Spinal cord (tissue), 10 donors: Measurements from ENCODE around the gene DDX28. TPM values are rescaled to one million over a fixed set of nuclear protein-coding genes. Genes with fewer than 3 reads are reported as not detected.
A peak's percentile ranks its signal among the peaks of the same experiment; 100 is the strongest.
"Not testable (repeated sequence)": the region's sequence is repeated elsewhere in the genome, so short reads cannot be mapped to it uniquely, and the experiment has no call there.

Experiments
- DNase-seq, 6 donors: peaks; one replicate each; pipeline versions ENCODE4 v3.0.0 to v3.0.0-alpha.2; 2013 to 2015; ENCODE audit warnings: low spot score in 6 of 6, low read depth in 4 of 6
- H3K27ac ChIP-seq: one replicate; pipeline ENCODE4 v1.5.1; 2013; ENCODE audit warnings: low read depth, low read length, control low read depth
- H3K27me3 ChIP-seq: one replicate; pipeline ENCODE4 v1.6.1; 2013; ENCODE audit warnings: low read length; ENCODE audit not compliant: control insufficient read depth, insufficient read depth
- H3K36me3 ChIP-seq: one replicate; pipeline ENCODE4 v1.6.1; 2013; ENCODE audit warnings: low read length; ENCODE audit not compliant: control insufficient read depth, insufficient read depth
- H3K4me1 ChIP-seq: one replicate; pipeline ENCODE4 v1.6.1; 2013; ENCODE audit warnings: low read length; ENCODE audit not compliant: control insufficient read depth, insufficient read depth
- H3K4me3 ChIP-seq: one replicate; pipeline ENCODE4 v1.5.1; 2013; ENCODE audit warnings: low read depth, low read length, control low read depth
- H3K9me3 ChIP-seq: one replicate; pipeline ENCODE4 v1.6.1; 2013; ENCODE audit warnings: low read length; ENCODE audit not compliant: control insufficient read depth, insufficient read depth
- WGBS: methylation state at CpG from one replicate; pipeline ENCODE4 v1.1.5; 2013; ENCODE audit warnings: missing lambda C conversion rate; ENCODE audit not compliant: insufficient coverage; 5-methylcytosine and 5-hydroxymethylcytosine counted together
- polyA plus RNA-seq, 2 donors: library from polyadenylated mRNA; unstranded; fragments of 120-200 nt; gene quantifications; one replicate each; pipeline ENCODE4 v1.2.1, GENCODE V29; 2013; ENCODE audit not compliant: insufficient read length in 2 of 2
- total RNA-seq, 2 donors: library from RNA; depleted of rRNA in 1 of 2; stranded (reverse); fragments of 120-200 nt in 1 of 2; fragments of >200 nt in 1 of 2; gene quantifications; one replicate each; pipeline versions ENCODE4 v1.2.3 to v1.2.4, GENCODE V29; 2013 to 2014
- donor health status: healthy.

Gene DDX28
- total and polyA plus RNA-seq, 4 donors, result 6.9 to 9.7 (median 7.8) TPM

DNA sequence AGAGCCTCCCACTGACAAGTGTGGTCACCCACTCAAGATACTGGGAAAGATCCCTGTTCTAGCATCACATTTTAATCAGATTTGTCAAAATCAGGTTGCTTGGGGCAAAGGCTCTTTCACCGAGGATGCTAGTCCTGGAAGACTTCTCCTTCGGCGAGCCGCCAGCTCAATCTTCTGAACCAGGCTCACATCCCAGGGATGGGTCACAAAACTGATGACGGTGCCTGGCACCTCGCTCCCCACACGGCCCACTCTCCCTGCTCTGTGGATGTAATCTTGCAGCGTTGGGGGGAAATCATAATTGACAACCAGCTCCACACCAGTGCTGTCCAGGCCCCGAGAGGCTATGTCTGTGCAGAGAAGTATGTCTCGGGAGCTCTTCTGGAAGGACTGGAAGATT is 1.5 kb downstream of the DDX28 start:
- peaks cover 13% of the 10 kb centered on the region for H3K36me3 ChIP-seq
- no peak for DNase-seq
- H3K27me3 ChIP-seq, result no peaks in the 10 kb centered on the region
- H3K27ac ChIP-seq, result no peak overlapping the region
- peaks cover 24% of the 10 kb centered on the region for H3K4me1 ChIP-seq
- 97% methylated on average over 6 of the region's 10 CpGs for WGBS
- H3K9me3 ChIP-seq, result no peaks in the 10 kb centered on the region
- H3K4me3 ChIP-seq, result no peak overlapping the region

DNA sequence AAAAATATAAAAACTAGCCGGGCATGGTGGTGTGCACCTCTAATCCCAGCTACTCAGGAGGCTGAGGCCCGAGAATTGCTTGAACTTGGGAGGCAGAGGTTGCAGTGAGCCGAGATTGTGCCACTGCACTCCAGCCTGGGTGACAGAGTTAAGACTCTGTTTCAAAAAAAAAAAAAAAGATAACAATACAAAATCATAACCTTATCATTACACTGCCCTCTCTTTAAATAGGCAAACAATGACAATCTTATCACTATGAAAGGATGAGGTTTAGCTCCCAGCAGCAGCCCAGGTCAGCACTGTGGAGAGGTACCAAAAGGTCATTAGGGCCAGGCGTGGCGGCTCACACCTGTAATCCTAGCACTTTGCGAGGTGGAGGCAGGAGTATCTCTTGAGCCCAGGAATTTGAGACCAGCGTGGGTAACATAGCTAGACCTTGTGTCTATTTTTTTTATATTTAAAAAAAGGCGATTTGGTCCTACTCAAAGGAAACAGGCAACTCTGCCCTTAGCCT is 3.8 kb downstream of the DDX28 start:
- no peak overlapping the region for H3K27ac ChIP-seq
- WGBS, result 87% methylated on average over 5 of the region's 8 CpGs
- no peak for DNase-seq
- H3K9me3 ChIP-seq, result no peaks in the 10 kb centered on the region
- H3K4me1 ChIP-seq, result peaks cover 24% of the 10 kb centered on the region
- H3K4me3 ChIP-seq, result no peak overlapping the region
- H3K36me3 ChIP-seq, result peaks cover 8% of the 10 kb centered on the region
- no peaks in the 10 kb centered on the region for H3K27me3 ChIP-seq

DNA sequence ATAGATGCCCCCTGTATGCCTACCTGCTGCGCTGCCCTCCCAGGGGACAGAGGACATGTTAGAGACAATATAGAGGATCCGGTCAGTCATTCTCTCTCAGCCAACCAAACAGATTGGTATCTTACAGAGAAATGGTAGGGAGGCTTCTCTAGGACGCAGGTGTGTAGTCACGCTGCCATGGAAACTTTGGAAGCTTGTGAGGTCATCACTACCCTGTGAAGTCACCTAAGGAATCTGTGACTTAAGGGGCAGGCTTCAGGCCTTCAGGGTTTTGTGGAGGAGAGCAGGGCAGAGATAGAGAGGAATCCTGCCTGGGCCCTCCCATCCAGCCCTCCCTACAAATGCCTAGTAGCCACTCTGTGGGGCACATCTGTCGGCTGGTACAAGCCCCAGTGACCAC is 7.4 kb downstream of the DDX28 start, which contains the start of gene DPEP2NB:
Gene DPEP2NB, minus strand, starts transcription at position 231 of the 400 bp plus-strand sequence. Its CDS starts 141 bp downstream, at position 90.
- H3K4me3 ChIP-seq, result no peak within 1 kb of the TSS
- no peaks in the 10 kb centered on the region for H3K4me1 ChIP-seq
- DNase-seq, result no peak
- 100% methylated on average over 1 of the region's 5 CpGs for WGBS
- no peaks in the 10 kb centered on the region for H3K36me3 ChIP-seq
- H3K27me3 ChIP-seq, result no peaks in the 10 kb centered on the region
- H3K9me3 ChIP-seq, result no peaks in the 10 kb centered on the region
- H3K27ac ChIP-seq, result no peak within 1 kb of the TSS

DNA sequence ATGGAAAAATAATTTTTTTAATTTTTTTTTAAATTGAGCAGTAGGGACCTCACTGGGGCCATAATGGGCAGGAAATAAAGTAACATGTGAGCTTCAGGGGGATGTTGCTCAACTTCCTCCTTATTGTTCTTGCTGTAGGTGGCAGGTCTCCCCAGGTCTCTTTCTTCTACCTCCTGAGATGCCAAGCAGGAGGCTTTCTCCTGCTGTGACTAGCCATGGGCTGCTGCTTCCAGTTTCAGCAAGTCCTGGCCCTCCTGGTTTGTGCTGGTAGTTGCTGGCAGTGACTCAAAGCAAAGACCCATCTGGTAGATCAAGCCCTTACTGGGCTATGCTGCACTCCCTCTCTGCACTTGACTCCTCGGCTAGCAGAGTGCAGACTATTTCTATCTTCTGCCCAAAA is 9.6 kb downstream of the DDX28 start:
- Histone ChIP-seq H3K27me3 (no peaks in the 10 kb centered on the region), H3K4me1 (no peaks in the 10 kb centered on the region), H3K36me3 (no peaks in the 10 kb centered on the region), H3K27ac (no peak overlapping the region), H3K4me3 (no peak overlapping the region), H3K9me3 (no peaks in the 10 kb centered on the region)
- no CpG with 5 or more reads among the region's 1 CpG for WGBS
- DNase-seq, result no peak

DNA sequence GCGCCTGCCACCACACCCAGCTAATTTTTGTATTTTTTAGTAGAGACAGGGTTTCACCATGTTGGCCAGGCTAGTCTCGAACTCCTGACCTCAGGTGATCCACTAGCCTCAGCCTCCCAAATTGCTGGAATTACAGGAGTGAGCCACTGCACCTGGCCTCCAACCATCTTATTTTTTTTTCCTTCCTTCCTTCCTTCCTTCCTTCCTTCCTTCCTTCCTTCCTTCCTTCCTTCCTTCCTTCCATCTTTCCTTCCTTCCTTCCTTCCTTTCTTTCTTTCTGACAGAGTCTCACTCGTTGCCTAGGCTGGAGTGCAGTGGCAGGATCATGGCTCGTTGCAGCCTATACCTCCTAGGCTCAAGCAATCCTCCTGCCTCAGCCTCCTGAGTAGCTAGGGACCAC is 13.2 kb downstream of the DDX28 start:
- H3K9me3 ChIP-seq, H3K36me3 ChIP-seq, H3K4me3 ChIP-seq, H3K27ac ChIP-seq, H3K27me3 ChIP-seq, DNase-seq, H3K4me1 ChIP-seq: not testable (repeated sequence)
- 92% methylated on average over 3 of the region's 4 CpGs for WGBS

DNA sequence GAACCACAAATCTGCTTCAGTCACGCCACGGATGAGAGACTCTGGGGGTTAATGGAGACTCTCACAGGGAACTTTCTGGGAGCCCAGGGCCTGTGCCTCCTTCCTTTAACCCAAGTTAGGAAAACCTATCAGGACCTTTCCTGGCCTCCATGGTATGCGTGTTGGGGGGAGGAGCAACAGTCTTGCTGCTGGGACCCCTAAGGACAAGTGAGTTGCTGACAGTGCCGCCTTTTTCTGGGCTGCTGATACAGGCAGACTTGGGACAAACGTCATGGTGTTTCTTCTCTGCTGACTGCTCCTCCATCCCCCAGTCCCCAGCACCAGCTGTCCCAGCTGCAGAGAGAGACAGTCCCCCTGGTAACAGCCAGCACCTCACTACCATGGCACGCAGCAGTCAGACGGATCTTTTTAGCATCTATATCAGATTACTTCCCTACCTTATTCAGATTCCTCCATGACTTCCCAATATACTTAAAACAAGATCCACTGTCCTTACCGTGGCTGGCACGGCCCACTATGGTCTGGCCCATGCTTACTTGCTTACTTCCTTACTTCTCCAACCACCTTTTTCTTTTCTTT is 13.8 kb downstream of the DDX28 start:
- H3K36me3 ChIP-seq, result no peaks in the 10 kb centered on the region
- H3K27ac ChIP-seq, result no peak overlapping the region
- H3K9me3 ChIP-seq, result no peaks in the 10 kb centered on the region
- no peak for DNase-seq
- 56% methylated on average over 9 of the region's 9 CpGs for WGBS
- no peaks in the 10 kb centered on the region for H3K4me1 ChIP-seq
- H3K27me3 ChIP-seq, result no peaks in the 10 kb centered on the region
- no peak overlapping the region for H3K4me3 ChIP-seq

DNA sequence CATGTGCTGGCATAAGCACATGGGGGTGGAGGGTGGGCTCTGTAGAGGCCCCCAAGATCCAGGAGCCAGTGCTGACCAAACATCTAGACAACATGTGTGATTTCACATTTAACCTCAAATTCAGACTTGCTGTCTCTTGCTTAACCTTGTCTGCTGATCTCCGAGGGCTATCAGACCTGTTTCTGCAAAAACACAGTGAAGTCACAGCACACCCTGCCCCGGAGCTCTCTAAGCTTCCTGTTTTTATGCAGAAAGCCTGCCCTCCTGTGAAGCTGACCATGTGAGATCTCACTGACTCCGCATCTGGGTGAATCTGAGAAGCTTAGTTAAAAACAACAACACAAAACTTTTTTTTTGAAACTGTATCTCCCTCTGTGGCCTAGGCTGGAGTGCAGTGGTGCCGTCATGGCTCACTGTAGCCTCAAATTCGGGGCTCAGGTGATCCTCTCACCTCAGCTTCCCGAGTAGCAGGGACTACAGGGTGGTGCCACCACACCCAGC is 17.2 kb downstream of the DDX28 start:
- H3K27me3 ChIP-seq, result no peaks in the 10 kb centered on the region
- 53% methylated on average over 4 of the region's 6 CpGs for WGBS
- no peak for DNase-seq
- H3K36me3 ChIP-seq, result no peaks in the 10 kb centered on the region
- no peaks in the 10 kb centered on the region for H3K4me1 ChIP-seq
- no peak overlapping the region for H3K4me3 ChIP-seq
- H3K9me3 ChIP-seq, result no peaks in the 10 kb centered on the region
- H3K27ac ChIP-seq, result peak overlapping the region; percentile 52

DNA sequence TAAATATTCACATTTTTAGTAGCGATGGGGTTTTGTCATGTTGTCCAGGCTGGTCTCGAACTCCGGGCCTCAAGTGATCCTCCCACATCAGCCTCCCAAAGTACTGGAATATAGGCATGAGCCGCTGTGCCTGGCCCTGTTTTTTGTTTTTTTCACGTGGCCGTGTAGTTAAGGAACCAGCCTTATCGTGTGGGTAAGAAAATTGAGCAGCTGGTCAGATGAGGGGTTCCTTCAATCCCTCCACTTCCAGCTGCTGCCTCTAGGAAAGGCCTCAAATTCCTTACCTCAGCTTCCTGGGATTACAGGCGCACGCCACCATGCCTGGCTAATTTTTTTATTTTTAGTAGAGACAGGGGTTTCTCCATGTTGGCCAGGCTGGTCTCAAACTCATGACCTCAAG is 17.8 kb downstream of the DDX28 start:
- Histone ChIP-seq H3K27me3 (no peaks in the 10 kb centered on the region), H3K4me3 (no peak overlapping the region), H3K4me1 (peaks cover 2% of the 10 kb centered on the region), H3K27ac (peak overlapping the region; percentile 52), H3K36me3 (no peaks in the 10 kb centered on the region), H3K9me3 (no peaks in the 10 kb centered on the region)
- 87% methylated on average over 5 of the region's 9 CpGs for WGBS
- DNase-seq, result no peak

DNA sequence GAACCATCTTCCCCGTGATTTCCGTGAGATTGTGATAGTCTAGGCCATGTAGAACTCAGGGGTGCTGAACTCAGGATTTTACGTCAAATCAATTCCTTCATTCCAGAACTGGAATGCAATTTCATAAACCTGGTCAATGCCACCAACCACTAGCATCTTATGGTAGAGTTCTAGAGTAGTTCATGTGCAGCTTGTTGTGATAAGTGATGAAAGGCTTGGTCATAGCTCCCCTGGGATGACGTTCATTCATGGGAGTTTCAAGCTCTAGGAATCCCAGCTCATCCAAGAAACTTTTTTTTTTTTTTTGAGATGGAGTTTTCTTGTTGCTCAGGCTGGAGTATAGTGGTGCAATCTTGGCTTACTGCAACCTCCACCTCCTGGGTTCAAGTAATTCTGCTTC is 20.0 kb downstream of the DDX28 start:
- H3K4me1 ChIP-seq, result peaks cover 5% of the 10 kb centered on the region
- no CpG with 5 or more reads among the region's 4 CpGs for WGBS
- H3K4me3 ChIP-seq, result no peak overlapping the region
- no peaks in the 10 kb centered on the region for H3K27me3 ChIP-seq
- no peak overlapping the region for H3K27ac ChIP-seq
- H3K9me3 ChIP-seq, result no peaks in the 10 kb centered on the region
- DNase-seq, result no peak
- H3K36me3 ChIP-seq, result no peaks in the 10 kb centered on the region

DNA sequence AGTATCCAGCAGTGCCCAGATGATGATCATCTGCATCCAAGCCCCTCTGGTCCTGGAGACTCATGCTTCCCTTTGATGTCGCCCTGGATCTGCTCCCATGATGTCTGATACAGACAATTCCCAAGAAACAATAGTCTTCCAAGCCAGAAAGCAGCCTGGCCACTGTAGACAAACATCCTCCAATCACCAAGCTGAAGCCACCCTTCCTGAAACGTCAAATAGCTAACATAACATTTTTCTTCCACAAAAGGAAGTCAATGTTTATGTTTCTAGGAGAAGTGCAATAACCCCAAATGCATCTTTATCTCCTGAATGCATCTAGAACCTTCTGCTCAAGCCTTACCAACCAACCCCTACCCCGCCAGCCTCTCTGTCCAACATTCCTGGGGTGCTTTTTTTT is 22.6 kb downstream of the DDX28 start:
- peaks cover 5% of the 10 kb centered on the region for H3K4me1 ChIP-seq
- no peak overlapping the region for H3K4me3 ChIP-seq
- H3K36me3 ChIP-seq, result no peaks in the 10 kb centered on the region
- no peak for DNase-seq
- no peaks in the 10 kb centered on the region for H3K27me3 ChIP-seq
- 69% methylated on average over 2 of the region's 3 CpGs for WGBS
- no peaks in the 10 kb centered on the region for H3K9me3 ChIP-seq
- H3K27ac ChIP-seq, result peak overlapping the region; percentile 61
